Measurements from ENCODE around the gene MAP7D2.

MAP7D2 gene

GRCh38 chrX:20118065-20118824 is 1.5 kb upstream of the MAP7D2 start:
- no peaks in the 10 kb centered on the region for H3K9me3 ChIP-seq (ENCODE audit: control insufficient read depth in 1 of 2, low read length in 2 of 2)
- no peak overlapping the region for H3K4me3 ChIP-seq (ENCODE audit: low read depth in 1 of 2, low read length in 2 of 2)
- no peak overlapping the region for H3K27ac ChIP-seq (ENCODE audit: low read depth, low read length)
- H3K4me1 ChIP-seq (ENCODE audit: control insufficient read depth in 1 of 2, insufficient read depth in 2 of 2, low read length in 2 of 2), result peaks cover 0 to 3% of the 10 kb centered on the region in 2 donors
- no peaks in the 10 kb centered on the region for H3K36me3 ChIP-seq (ENCODE audit: control insufficient read depth in 1 of 2, insufficient read depth in 2 of 2, low read length in 2 of 2)
- H3K9ac ChIP-seq (ENCODE audit: low read depth in 1 of 2, low read length in 2 of 2), result no peak overlapping the region
- peaks cover 5 to 6% of the 10 kb centered on the region in 2 donors for H3K27me3 ChIP-seq (ENCODE audit: control insufficient read depth in 1 of 2, insufficient read depth in 2 of 2, low read length in 2 of 2)

- no peak overlapping the region for H3K27ac ChIP-seq (ENCODE audit: low read depth, low read length)
Measured at GRCh38 chrX:20116087-20116576, 575 bp downstream of the MAP7D2 start.

DNA sequence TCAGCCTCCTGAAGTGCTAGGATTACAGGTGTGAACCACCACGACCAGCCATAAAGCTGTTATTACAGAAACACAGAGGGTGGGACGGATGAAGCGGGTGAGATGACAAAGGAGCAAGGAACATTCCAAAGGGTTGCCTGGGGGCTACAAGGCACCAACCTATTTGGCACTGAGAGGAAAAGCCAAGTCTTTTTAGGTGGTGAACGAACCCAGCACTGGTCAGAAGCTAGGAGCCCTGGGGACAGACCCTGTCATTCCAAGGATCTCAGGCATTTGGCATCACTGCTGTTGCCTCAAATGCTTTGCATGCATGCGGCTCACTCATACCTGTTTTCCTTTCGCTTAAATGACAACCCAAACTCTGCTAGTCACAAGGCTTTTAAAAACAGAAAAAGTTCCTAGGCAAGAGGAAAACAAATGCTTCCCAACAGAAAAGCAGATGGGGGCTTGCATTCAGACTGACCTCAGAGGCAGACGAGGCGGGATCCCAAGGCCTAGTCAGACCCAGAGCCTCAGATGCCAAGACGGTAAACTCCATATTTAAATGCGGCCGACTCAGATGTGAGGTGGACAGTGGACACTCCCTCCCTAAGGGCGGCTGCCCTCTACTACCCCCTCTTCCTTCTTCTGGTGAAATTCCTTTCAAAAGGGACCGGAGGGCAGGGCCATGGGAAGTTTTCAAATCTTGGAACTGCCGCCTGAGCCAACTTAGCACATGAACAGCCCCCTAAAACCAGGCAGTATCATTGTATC is 4.5 kb downstream of the MAP7D2 start:
- peaks cover 4% of the 10 kb centered on the region in 2 donors for H3K27me3 ChIP-seq (ENCODE audit: control insufficient read depth in 1 of 2, insufficient read depth in 2 of 2, low read length in 2 of 2)
- H3K4me1 ChIP-seq (ENCODE audit: control insufficient read depth in 1 of 2, insufficient read depth in 2 of 2, low read length in 2 of 2), result peaks cover 0 to 3% of the 10 kb centered on the region in 2 donors
- no peak overlapping the region for H3K27ac ChIP-seq (ENCODE audit: low read depth, low read length)
- H3K4me3 ChIP-seq (ENCODE audit: low read depth in 1 of 2, low read length in 2 of 2), result no peak overlapping the region
- no peaks in the 10 kb centered on the region for H3K36me3 ChIP-seq (ENCODE audit: control insufficient read depth in 1 of 2, insufficient read depth in 2 of 2, low read length in 2 of 2)
- no peaks in the 10 kb centered on the region for H3K9me3 ChIP-seq (ENCODE audit: control insufficient read depth in 1 of 2, low read length in 2 of 2)
- H3K9ac ChIP-seq (ENCODE audit: low read depth in 1 of 2, low read length in 2 of 2), result no peak overlapping the region

More at GRCh38 chrX:20116087-20116576, 575 bp downstream of the MAP7D2 start:
- no peaks in the 10 kb centered on the region for H3K9me3 ChIP-seq (ENCODE audit: control insufficient read depth in 1 of 2, low read length in 2 of 2)
- H3K36me3 ChIP-seq (ENCODE audit: control insufficient read depth in 1 of 2, insufficient read depth in 2 of 2, low read length in 2 of 2), result no peaks in the 10 kb centered on the region
- H3K9ac ChIP-seq (ENCODE audit: low read depth in 1 of 2, low read length in 2 of 2), result no peak overlapping the region
- peaks cover 5 to 6% of the 10 kb centered on the region in 2 donors for H3K27me3 ChIP-seq (ENCODE audit: control insufficient read depth in 1 of 2, insufficient read depth in 2 of 2, low read length in 2 of 2)
- H3K4me1 ChIP-seq (ENCODE audit: control insufficient read depth in 1 of 2, insufficient read depth in 2 of 2, low read length in 2 of 2), result peaks cover 0 to 3% of the 10 kb centered on the region in 2 donors
- H3K4me3 ChIP-seq (ENCODE audit: low read depth in 1 of 2, low read length in 2 of 2), result peak overlapping the region in 1 of 2 donors; percentile 45

- Histone ChIP-seq H3K27ac (ENCODE audit: low read depth, low read length) (no peak overlapping the region), H3K27me3 (ENCODE audit: control insufficient read depth in 1 of 2, insufficient read depth in 2 of 2, low read length in 2 of 2) (no peaks in the 10 kb centered on the region), H3K9ac (ENCODE audit: low read depth in 1 of 2, low read length in 2 of 2) (no peak overlapping the region), H3K4me3 (ENCODE audit: low read depth in 1 of 2, low read length in 2 of 2) (no peak overlapping the region), H3K4me1 (ENCODE audit: control insufficient read depth in 1 of 2, insufficient read depth in 2 of 2, low read length in 2 of 2) (no peaks in the 10 kb centered on the region), H3K36me3 (ENCODE audit: control insufficient read depth in 1 of 2, insufficient read depth in 2 of 2, low read length in 2 of 2) (no peaks in the 10 kb centered on the region), H3K9me3 (ENCODE audit: control insufficient read depth in 1 of 2, low read length in 2 of 2) (no peaks in the 10 kb centered on the region)
Measured at GRCh38 chrX:20111271-20111670, 5.4 kb downstream of the MAP7D2 start.

DNA sequence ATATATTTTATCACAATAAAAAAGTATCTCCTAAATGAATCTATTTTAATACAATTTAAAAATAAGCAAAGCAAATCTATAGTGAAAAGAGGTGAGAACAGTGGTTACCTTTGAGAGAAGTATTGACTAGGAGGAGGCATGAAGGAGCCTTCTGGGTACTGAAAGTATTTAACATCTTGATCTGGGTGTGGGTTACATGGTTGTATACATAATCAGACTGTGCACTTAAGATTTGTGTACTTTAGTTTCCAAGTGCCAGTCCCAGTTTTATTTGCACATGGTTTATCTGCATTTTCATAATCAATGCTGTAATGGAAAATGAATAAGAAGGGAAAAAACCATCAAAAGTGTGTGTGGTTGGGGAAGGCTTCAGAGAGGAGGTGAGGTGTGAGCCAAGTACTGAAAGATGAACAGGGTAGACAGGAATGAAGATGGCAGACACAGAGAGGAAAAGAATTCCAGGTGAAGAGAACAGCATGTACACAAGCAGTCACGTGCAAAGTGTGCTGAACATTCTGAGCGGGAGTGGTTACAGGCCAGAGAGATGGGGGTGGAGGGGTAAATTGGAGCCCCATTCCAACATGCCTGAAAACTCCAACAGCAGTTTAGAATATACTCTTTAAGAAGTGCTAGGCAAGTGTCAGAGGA is 14.6 kb downstream of the MAP7D2 start:
- no peak overlapping the region for H3K9ac ChIP-seq (ENCODE audit: low read depth in 1 of 2, low read length in 2 of 2)
- H3K4me1 ChIP-seq (ENCODE audit: control insufficient read depth in 1 of 2, insufficient read depth in 2 of 2, low read length in 2 of 2), result no peaks in the 10 kb centered on the region
- H3K27ac ChIP-seq (ENCODE audit: low read depth, low read length), result no peak overlapping the region
- H3K27me3 ChIP-seq (ENCODE audit: control insufficient read depth in 1 of 2, insufficient read depth in 2 of 2, low read length in 2 of 2), result no peaks in the 10 kb centered on the region
- H3K9me3 ChIP-seq (ENCODE audit: control insufficient read depth in 1 of 2, low read length in 2 of 2), result no peaks in the 10 kb centered on the region
- no peaks in the 10 kb centered on the region for H3K36me3 ChIP-seq (ENCODE audit: control insufficient read depth in 1 of 2, insufficient read depth in 2 of 2, low read length in 2 of 2)
- H3K4me3 ChIP-seq (ENCODE audit: low read depth in 1 of 2, low read length in 2 of 2), result no peak overlapping the region

DNA sequence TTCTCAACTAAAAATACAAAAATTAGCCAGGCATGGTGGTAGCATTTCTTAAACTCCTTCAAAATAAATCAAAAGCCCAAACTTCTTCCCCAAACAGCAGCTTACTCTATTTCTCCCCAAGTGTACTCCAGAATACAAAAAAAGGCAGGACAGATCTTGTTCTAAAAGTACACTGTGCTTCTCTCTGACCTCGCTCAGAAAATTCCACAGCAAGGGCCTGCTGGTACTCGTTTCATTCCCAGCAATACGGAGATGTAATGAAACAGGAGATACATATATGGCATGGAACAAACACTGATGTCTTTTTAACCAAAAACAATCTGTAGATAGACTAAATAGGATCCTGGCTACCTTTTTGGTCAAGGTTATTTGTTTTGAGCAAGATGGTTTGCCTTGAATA is 25.2 kb downstream of the MAP7D2 start:
- H3K9me3 ChIP-seq (ENCODE audit: control insufficient read depth in 1 of 2, low read length in 2 of 2), result no peaks in the 10 kb centered on the region
- no peak overlapping the region for H3K9ac ChIP-seq (ENCODE audit: low read depth in 1 of 2, low read length in 2 of 2)
- H3K4me1 ChIP-seq (ENCODE audit: control insufficient read depth in 1 of 2, insufficient read depth in 2 of 2, low read length in 2 of 2), result no peaks in the 10 kb centered on the region
- no peak overlapping the region for H3K4me3 ChIP-seq (ENCODE audit: low read depth in 1 of 2, low read length in 2 of 2)
- H3K27me3 ChIP-seq (ENCODE audit: control insufficient read depth in 1 of 2, insufficient read depth in 2 of 2, low read length in 2 of 2), result no peaks in the 10 kb centered on the region
- no peak overlapping the region for H3K27ac ChIP-seq (ENCODE audit: low read depth, low read length)
- no peaks in the 10 kb centered on the region for H3K36me3 ChIP-seq (ENCODE audit: control insufficient read depth in 1 of 2, insufficient read depth in 2 of 2, low read length in 2 of 2)

GRCh38 chrX:20089845-20090244 is 26.9 kb downstream of the MAP7D2 start:
- H3K4me1 ChIP-seq (ENCODE audit: control insufficient read depth in 1 of 2, insufficient read depth in 2 of 2, low read length in 2 of 2), result no peaks in the 10 kb centered on the region
- H3K27ac ChIP-seq (ENCODE audit: low read depth, low read length), result no peak overlapping the region
- H3K27me3 ChIP-seq (ENCODE audit: control insufficient read depth in 1 of 2, insufficient read depth in 2 of 2, low read length in 2 of 2), result no peaks in the 10 kb centered on the region
- H3K36me3 ChIP-seq (ENCODE audit: control insufficient read depth in 1 of 2, insufficient read depth in 2 of 2, low read length in 2 of 2), result no peaks in the 10 kb centered on the region
- H3K4me3 ChIP-seq (ENCODE audit: low read depth in 1 of 2, low read length in 2 of 2), result no peak overlapping the region
- no peak overlapping the region for H3K9ac ChIP-seq (ENCODE audit: low read depth in 1 of 2, low read length in 2 of 2)
- H3K9me3 ChIP-seq (ENCODE audit: control insufficient read depth in 1 of 2, low read length in 2 of 2), result no peaks in the 10 kb centered on the region

DNA sequence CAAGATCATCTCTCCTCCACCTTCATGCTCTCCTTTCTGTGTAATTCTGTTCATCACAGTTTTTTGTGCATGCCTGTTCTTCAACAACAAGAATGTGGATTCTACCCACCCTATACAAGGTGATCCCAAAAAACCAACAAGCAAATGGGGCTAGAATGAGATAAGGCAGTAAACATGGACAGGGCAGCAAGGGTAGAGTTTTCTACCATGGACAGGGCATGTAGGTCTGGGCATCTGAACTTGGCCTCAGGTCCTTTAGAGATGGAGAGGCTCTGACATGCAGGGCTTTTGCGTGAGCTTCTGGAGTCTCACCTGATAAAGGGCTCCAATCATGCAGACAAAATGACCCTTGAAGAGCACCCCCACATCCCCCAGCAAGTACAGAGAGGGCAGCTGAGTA is 36.4 kb downstream of the MAP7D2 start:
- no peak overlapping the region for H3K27ac ChIP-seq (ENCODE audit: low read depth, low read length)
- H3K4me1 ChIP-seq (ENCODE audit: control insufficient read depth in 1 of 2, insufficient read depth in 2 of 2, low read length in 2 of 2), result no peaks in the 10 kb centered on the region
- no peak overlapping the region for H3K9ac ChIP-seq (ENCODE audit: low read depth in 1 of 2, low read length in 2 of 2)
- no peak overlapping the region for H3K4me3 ChIP-seq (ENCODE audit: low read depth in 1 of 2, low read length in 2 of 2)
- H3K36me3 ChIP-seq (ENCODE audit: control insufficient read depth in 1 of 2, insufficient read depth in 2 of 2, low read length in 2 of 2), result no peaks in the 10 kb centered on the region
- H3K27me3 ChIP-seq (ENCODE audit: control insufficient read depth in 1 of 2, insufficient read depth in 2 of 2, low read length in 2 of 2), result no peaks in the 10 kb centered on the region
- H3K9me3 ChIP-seq (ENCODE audit: control insufficient read depth in 1 of 2, low read length in 2 of 2), result no peaks in the 10 kb centered on the region

DNA sequence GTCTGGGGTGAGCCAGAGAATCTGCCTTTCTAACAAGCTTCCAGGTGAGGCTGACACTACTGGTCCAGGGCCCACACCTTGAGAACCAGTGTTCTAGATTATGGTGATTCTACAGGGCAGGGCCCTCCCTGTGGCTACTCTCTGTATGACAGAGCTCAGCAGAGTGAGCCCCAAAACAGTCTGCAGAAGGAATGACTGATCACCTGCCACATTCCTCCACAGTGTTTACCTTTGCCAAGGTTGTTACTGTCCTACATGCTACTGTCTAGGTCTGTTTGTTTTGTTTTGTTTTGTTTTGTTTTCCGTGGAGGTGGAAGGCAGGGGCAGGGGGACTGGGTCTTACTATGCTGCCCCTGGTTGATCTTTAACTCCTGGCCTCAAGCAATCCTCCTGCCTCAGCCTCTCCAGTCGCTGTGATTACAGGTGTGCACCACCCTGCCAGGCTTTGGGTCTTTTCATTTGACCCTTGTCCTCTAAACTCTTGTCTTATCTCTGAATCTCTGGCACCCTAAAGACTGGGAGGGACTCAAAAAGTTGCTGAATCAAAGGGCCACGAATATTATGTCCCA is 45.1 kb downstream of the MAP7D2 start:
- Histone ChIP-seq H3K9ac (ENCODE audit: low read depth in 1 of 2, low read length in 2 of 2) (no peak overlapping the region), H3K27me3 (ENCODE audit: control insufficient read depth in 1 of 2, insufficient read depth in 2 of 2, low read length in 2 of 2) (no peaks in the 10 kb centered on the region), H3K4me3 (ENCODE audit: low read depth in 1 of 2, low read length in 2 of 2) (no peak overlapping the region), H3K4me1 (ENCODE audit: control insufficient read depth in 1 of 2, insufficient read depth in 2 of 2, low read length in 2 of 2) (peaks cover 0 to 3% of the 10 kb centered on the region in 2 donors), H3K27ac (ENCODE audit: low read depth, low read length) (no peak overlapping the region), H3K36me3 (ENCODE audit: control insufficient read depth in 1 of 2, insufficient read depth in 2 of 2, low read length in 2 of 2) (no peaks in the 10 kb centered on the region), H3K9me3 (ENCODE audit: control insufficient read depth in 1 of 2, low read length in 2 of 2) (no peaks in the 10 kb centered on the region)
